Fibroblast of lung (primary cell): ENCODE results near the gene DEFB114. TPM values are rescaled to one million over a fixed set of nuclear protein-coding genes. Genes with fewer than 3 reads are reported as not detected.

Experiments
- DNase-seq, 2 donors: peaks; one replicate each; pipeline versions ENCODE4 v3.0.0 to v3.0.0-alpha.2; 2010; ENCODE audit warnings: low read depth in 2 of 2
- H2AFZ ChIP-seq: 2 replicates; pipeline ENCODE4 v1.5.1; 2012; ENCODE audit warnings: low read length, control low read depth, inconsistent platforms
- H3K27ac ChIP-seq: 2 replicates; pipeline ENCODE4 v1.5.1; 2011; ENCODE audit warnings: low read length, control low read depth; ENCODE audit not compliant: insufficient read depth
- H3K27me3 ChIP-seq: 2 replicates; pipeline ENCODE4 v1.5.1; 2011; ENCODE audit warnings: mild to moderate bottlenecking, low read length; ENCODE audit not compliant: control insufficient read depth, insufficient read depth
- H3K36me3 ChIP-seq: 2 replicates; pipeline ENCODE4 v1.5.1; 2011; ENCODE audit warnings: low read length; ENCODE audit not compliant: control insufficient read depth, insufficient read depth
- H3K4me1 ChIP-seq: 2 replicates; pipeline ENCODE4 v1.5.1; 2011; ENCODE audit warnings: low read length; ENCODE audit not compliant: control insufficient read depth, insufficient read depth; ENCODE audit errors: extremely low read depth
- H3K4me2 ChIP-seq: 2 replicates; pipeline ENCODE4 v1.5.1; 2011; ENCODE audit warnings: low read length, control low read depth; ENCODE audit not compliant: insufficient read depth; ENCODE audit errors: extremely low read depth
- H3K4me3 ChIP-seq, 4 experiments: fragments of 200-600 bp in 1 of 4; sonication (generic) in 1 of 4; replicated peaks in 1 of 4; 2 replicates each; pipeline ENCODE4 v1.5.1; 2011 to 2016; ENCODE audit warnings: low read length in 4 of 4, low read depth in 3 of 4, mild to moderate bottlenecking in 3 of 4, control low read depth in 2 of 4, inconsistent platforms in 1 of 4, mixed read lengths in 1 of 4; ENCODE audit not compliant: insufficient read depth in 1 of 4; ENCODE audit errors: control extremely low read depth in 1 of 4
- H3K79me2 ChIP-seq: 2 replicates; pipeline ENCODE4 v1.5.1; 2012; ENCODE audit warnings: mild to moderate bottlenecking, low read length, inconsistent platforms; ENCODE audit not compliant: control insufficient read depth, insufficient read depth
- H3K9ac ChIP-seq: 2 replicates; pipeline ENCODE4 v1.5.1; 2011; ENCODE audit warnings: mild to moderate bottlenecking, low read length, control low read depth; ENCODE audit not compliant: insufficient read depth
- H3K9me3 ChIP-seq: 2 replicates; pipeline ENCODE4 v1.5.1; 2012; ENCODE audit warnings: low read depth, low read length; ENCODE audit not compliant: control insufficient read depth, insufficient read depth
- H4K20me1 ChIP-seq: 2 replicates; pipeline ENCODE4 v1.5.1; 2011; ENCODE audit warnings: low read length; ENCODE audit not compliant: control insufficient read depth, insufficient read depth; ENCODE audit errors: extremely low read depth
- EZH2 ChIP-seq: IDR thresholded peaks from 2 replicates; pipeline ENCODE4 v1.5.1; 2012; ENCODE audit warnings: low read length, control low read depth, mild to moderate bottlenecking; ENCODE audit errors: missing control alignments
- polyA plus RNA-seq, 2 donors: library from polyadenylated mRNA; depleted of rRNA in 1 of 2; stranded (reverse) in 1 of 2; unstranded in 1 of 2; fragments of >200 nt; gene quantifications; 2 replicates each; pipeline ENCODE4 v1.2.1, GENCODE V29; 2011 to 2012; ENCODE audit warnings: missing spikeins in 1 of 2
- total RNA-seq: library from RNA; depleted of rRNA; stranded (reverse); fragments of >200 nt; gene quantifications from 2 replicates; pipeline ENCODE4 v1.2.1, GENCODE V29; 2014
- TF ChIP-seq, protein P1 (sequence below), 2 donors: IDR thresholded peaks in 1 of 2; conservative IDR thresholded peaks in 1 of 2; 1 replicate in 1 of 2; 2 replicates in 1 of 2; pipeline ENCODE4 v1.5.1; 2011 to 2012; ENCODE audit warnings: low read length in 2 of 2, control low read depth in 1 of 2, inconsistent platforms in 1 of 2, low read depth in 1 of 2, mild to moderate bottlenecking in 1 of 2

Gene DEFB114
- total and polyA plus RNA-seq, 2 donors (not counting 1 experiment from before 2014, with no cell fraction given) = not detected

DNA sequence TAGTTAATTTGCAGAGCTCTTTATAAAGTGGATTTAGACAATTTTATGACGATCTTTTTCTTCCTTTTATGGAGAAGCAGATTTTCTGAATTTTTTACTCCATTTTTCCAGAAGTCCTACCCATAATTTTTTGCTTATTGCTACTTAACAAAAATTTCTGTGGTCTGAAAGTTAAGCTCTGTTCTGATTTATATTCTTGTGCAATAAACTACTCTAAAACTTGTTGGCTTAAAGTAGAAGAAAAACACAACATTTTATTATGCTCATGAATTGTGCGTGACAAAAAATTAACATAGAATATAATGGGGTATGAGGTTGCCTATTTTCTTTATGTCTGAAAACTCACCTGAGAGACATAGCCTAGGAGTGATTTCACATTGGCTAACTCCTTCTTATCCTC lies 2.9 kb upstream of the DEFB114 start:
- Histone ChIP-seq H2AFZ (no peak overlapping the region), H3K4me1 (no peaks in the 10 kb centered on the region), H4K20me1 (no peaks in the 10 kb centered on the region), H3K79me2 (no peaks in the 10 kb centered on the region), H3K27me3 (no peaks in the 10 kb centered on the region), H3K4me2 (no peak overlapping the region), H3K27ac (no peak overlapping the region), H3K9me3 (no peaks in the 10 kb centered on the region), H3K4me3 (no peak overlapping the region), H3K9ac (no peak overlapping the region), H3K36me3 (no peaks in the 10 kb centered on the region)
- TF ChIP-seq, protein P1, sequence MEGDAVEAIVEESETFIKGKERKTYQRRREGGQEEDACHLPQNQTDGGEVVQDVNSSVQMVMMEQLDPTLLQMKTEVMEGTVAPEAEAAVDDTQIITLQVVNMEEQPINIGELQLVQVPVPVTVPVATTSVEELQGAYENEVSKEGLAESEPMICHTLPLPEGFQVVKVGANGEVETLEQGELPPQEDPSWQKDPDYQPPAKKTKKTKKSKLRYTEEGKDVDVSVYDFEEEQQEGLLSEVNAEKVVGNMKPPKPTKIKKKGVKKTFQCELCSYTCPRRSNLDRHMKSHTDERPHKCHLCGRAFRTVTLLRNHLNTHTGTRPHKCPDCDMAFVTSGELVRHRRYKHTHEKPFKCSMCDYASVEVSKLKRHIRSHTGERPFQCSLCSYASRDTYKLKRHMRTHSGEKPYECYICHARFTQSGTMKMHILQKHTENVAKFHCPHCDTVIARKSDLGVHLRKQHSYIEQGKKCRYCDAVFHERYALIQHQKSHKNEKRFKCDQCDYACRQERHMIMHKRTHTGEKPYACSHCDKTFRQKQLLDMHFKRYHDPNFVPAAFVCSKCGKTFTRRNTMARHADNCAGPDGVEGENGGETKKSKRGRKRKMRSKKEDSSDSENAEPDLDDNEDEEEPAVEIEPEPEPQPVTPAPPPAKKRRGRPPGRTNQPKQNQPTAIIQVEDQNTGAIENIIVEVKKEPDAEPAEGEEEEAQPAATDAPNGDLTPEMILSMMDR (conservative IDR thresholded peaks at IDR 0.05 in 1 of 2, IDR thresholded peaks at IDR 0.05 in 1 of 2; ENCODE audit: low read depth in 1 of 2, low read length in 2 of 2) = no peak
- no peak for TF ChIP-seq EZH2
- DNase-seq = peak in 1 of 2 donors; percentile 9

DNA sequence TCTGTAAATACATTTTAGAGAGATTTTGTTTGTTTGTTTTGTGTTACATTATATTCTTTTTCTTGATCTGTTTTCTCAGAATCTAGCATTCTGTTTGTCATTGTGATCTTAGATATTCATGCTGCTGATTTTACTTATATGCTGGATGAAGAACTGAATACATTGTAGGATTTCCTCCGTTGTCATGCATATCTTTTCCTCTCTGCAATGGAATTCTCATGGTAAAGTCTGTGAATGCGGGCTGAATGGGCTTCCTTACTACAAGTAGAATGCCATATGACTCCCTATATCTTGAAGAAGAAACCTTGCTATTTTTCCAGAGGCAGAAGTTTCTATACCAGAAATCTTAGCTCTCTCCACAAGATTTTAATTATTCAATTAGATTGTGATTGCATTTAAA lies 2.4 kb upstream of the DEFB114 start:
- Histone ChIP-seq H3K36me3 (no peaks in the 10 kb centered on the region), H2AFZ (no peak overlapping the region), H4K20me1 (no peaks in the 10 kb centered on the region), H3K4me3 (no peak overlapping the region), H3K79me2 (no peaks in the 10 kb centered on the region), H3K4me1 (no peaks in the 10 kb centered on the region), H3K27me3 (no peaks in the 10 kb centered on the region), H3K9me3 (no peaks in the 10 kb centered on the region), H3K9ac (no peak overlapping the region), H3K4me2 (no peak overlapping the region), H3K27ac (no peak overlapping the region)
- no peak for DNase-seq
- TF ChIP-seq EZH2 = no peak
- TF ChIP-seq, protein P1 (conservative IDR thresholded peaks at IDR 0.05 in 1 of 2, IDR thresholded peaks at IDR 0.05 in 1 of 2; ENCODE audit: low read depth in 1 of 2, low read length in 2 of 2) = no peak

DNA sequence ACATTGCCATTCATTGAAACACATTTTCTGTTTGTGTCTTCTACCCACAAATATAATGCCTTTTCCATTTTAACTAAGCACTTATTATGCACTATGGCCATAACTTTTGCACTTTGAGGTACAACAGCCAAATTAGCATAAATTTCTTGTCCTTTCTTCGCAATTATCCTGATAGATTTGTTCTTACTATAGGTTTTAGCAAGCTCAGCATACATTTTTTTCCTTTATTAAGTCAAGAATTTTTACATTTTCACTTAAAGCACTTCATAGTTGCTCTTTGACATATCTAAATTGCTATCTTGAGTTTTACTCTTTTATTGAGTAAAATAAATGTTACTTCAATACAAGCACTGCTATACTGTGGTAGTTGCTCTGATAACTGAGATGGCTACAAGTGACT lies 5.8 kb downstream of the DEFB114 start:
- H3K9me3 ChIP-seq = no peaks in the 10 kb centered on the region
- TF ChIP-seq, protein P1 (conservative IDR thresholded peaks at IDR 0.05 in 1 of 2, IDR thresholded peaks at IDR 0.05 in 1 of 2; ENCODE audit: low read depth in 1 of 2, low read length in 2 of 2) = no peak
- no peak for TF ChIP-seq EZH2

More for the DNA sequence above, 5.8 kb downstream of the DEFB114 start:
- Histone ChIP-seq H2AFZ (no peak overlapping the region), H3K4me1 (no peaks in the 10 kb centered on the region), H3K36me3 (no peaks in the 10 kb centered on the region), H3K9ac (no peak overlapping the region), H3K79me2 (no peaks in the 10 kb centered on the region), H3K27ac (no peak overlapping the region), H4K20me1 (no peaks in the 10 kb centered on the region), H3K27me3 (no peaks in the 10 kb centered on the region), H3K4me3 (no peak overlapping the region), H3K4me2 (no peak overlapping the region)
- no peak for DNase-seq
